SKM-1 (cell line): ENCODE results near the gene TMEM235.

Experiments used
- DNase-seq: peaks from one replicate; lab custom pipeline; 2025; ENCODE audit not compliant: unreplicated experiment; lab: John Stamatoyannopoulos, UW

Gene TMEM235

GRCh38 chr17:78253946-78254672 lies 22.7 kb downstream of the TMEM235 start:
- DNase-seq: peak; percentile 65

GRCh38 chr17:78255029-78255656 lies 23.7 kb downstream of the TMEM235 start:
- no peak for DNase-seq

- no peak for DNase-seq
These were observed 24.7 kb downstream of the TMEM235 start for GRCh38 chr17:78255953-78256706.

- no peak for DNase-seq
These were observed 25.5 kb downstream of the TMEM235 start for GRCh38 chr17:78256707-78257591.

GRCh38 chr17:78257810-78258322 lies 26.4 kb downstream of the TMEM235 start:
- peak; percentile 19 for DNase-seq

GRCh38 chr17:78258323-78259191 lies 27.1 kb downstream of the TMEM235 start:
- no peak for DNase-seq

GRCh38 chr17:78259192-78259554 lies 27.7 kb downstream of the TMEM235 start:
- DNase-seq: no peak

GRCh38 chr17:78263063-78263735 lies 31.8 kb downstream of the TMEM235 start:
- DNase-seq: no peak

- DNase-seq: no peak
These were observed 32.4 kb downstream of the TMEM235 start for GRCh38 chr17:78263736-78264340.

- no peak for DNase-seq
These were observed 33.2 kb downstream of the TMEM235 start for GRCh38 chr17:78264590-78264989.

- DNase-seq: no peak
These were observed 33.7 kb downstream of the TMEM235 start for GRCh38 chr17:78265121-78265520.

- DNase-seq: no peak
These were observed 34.8 kb downstream of the TMEM235 start for GRCh38 chr17:78266231-78266631.

GRCh38 chr17:78266771-78267170 lies 35.3 kb downstream of the TMEM235 start:
- DNase-seq: no peak

- DNase-seq: no peak
These were observed 36.0 kb downstream of the TMEM235 start for GRCh38 chr17:78267253-78268073.

- DNase-seq: no peak
These were observed 36.9 kb downstream of the TMEM235 start for GRCh38 chr17:78268191-78268874.

- DNase-seq: no peak
These were observed 37.8 kb downstream of the TMEM235 start for GRCh38 chr17:78268951-78269905.
